K562 (cell line): ENCODE data around the gene KLHL12. TPM values are rescaled to one million over a fixed set of nuclear protein-coding genes. Genes with fewer than 3 reads are reported as not detected.

ENCODE experiments used
- ATAC-seq: fragments of 200-7000 bp; cut with Tn5 transposase; 3 replicates; pipeline ENCODE4 v1.9.1; 2020; ENCODE audit warnings: moderate library complexity
- BruUV-seq: library from RNA; stranded (reverse); fragments of 400-500 nt; replicated peaks from 2 replicates; lab custom pipeline; 2021; lab: Mats Ljungman, UMichigan
- CTCF ChIA-PET: fragments of 300-600 bp; formaldehyde crosslinking; extraction: SDS; loops from one replicate; lab custom pipeline; 2021; ENCODE audit warnings: low intra/inter-chr PET ratio; lab: Yijun Ruan, JAX
- POLR2A ChIA-PET: fragments of 300-600, 350-650 bp; sonication (Branson Sonifier 250); formaldehyde crosslinking; extraction: SDS; loops from one replicate; lab custom pipeline; 2021; ENCODE audit warnings: antibody characterized with exemption, inconsistent platforms; lab: Yijun Ruan, JAX
- DNase-seq, 4 experiments: peaks; one replicate each; pipeline versions ENCODE4 v3.0.0 to v3.0.0-alpha.2; 2011 to 2018; ENCODE audit warnings: low spot score in 3 of 4, mixed read lengths in 3 of 4; ENCODE audit errors: extremely low read depth in 1 of 4
- FAIRE-seq: peaks from 2 replicates; lab custom pipeline; 2011; peaks lifted over from hg19 to GRCh38; lab: Jason Lieb, UNC
- H2AFZ ChIP-seq: 2 replicates; pipeline ENCODE4 v1.6.0; 2011; ENCODE audit warnings: low read depth, low read length, control low read depth, inconsistent platforms
- H3K27ac ChIP-seq: fragments of 200-600 bp; 3 replicates; pipeline ENCODE4 v1.8.0; 2011; ENCODE audit warnings: low read depth, mild to moderate bottlenecking, control low read depth, inconsistent platforms, low read length, moderate library complexity, mixed read lengths; ENCODE audit errors: extremely low read depth
- H3K27me3 ChIP-seq, 2 experiments: fragments of 300-600 bp in 1 of 2; 2 replicates in 1 of 2; 3 replicates in 1 of 2; pipeline versions ENCODE4 v1.6.0 to v1.8.0; 2011; ENCODE audit warnings: inconsistent platforms in 2 of 2, low read length in 2 of 2, mild to moderate bottlenecking in 1 of 2, mixed read lengths in 1 of 2, moderate library complexity in 1 of 2; ENCODE audit not compliant: control insufficient read depth in 2 of 2, insufficient read depth in 2 of 2
- H3K36me3 ChIP-seq: fragments of 300-600 bp; 3 replicates; pipeline ENCODE4 v1.8.0; 2011; ENCODE audit warnings: mild to moderate bottlenecking, low read length, inconsistent platforms; ENCODE audit not compliant: control insufficient read depth, insufficient read depth
- H3K4me1 ChIP-seq, 2 experiments: fragments of 200-600 bp in 1 of 2; replicated peaks in 1 of 2; 2 replicates in 1 of 2; 3 replicates in 1 of 2; pipeline versions ENCODE4 v1.5.1 to v1.8.0; 2011; ENCODE audit warnings: inconsistent platforms in 2 of 2, low read length in 2 of 2, mild to moderate bottlenecking in 1 of 2, mixed read lengths in 1 of 2, moderate library complexity in 1 of 2; ENCODE audit not compliant: control insufficient read depth in 2 of 2, insufficient read depth in 2 of 2
- H3K4me2 ChIP-seq: 2 replicates; pipeline ENCODE4 v1.6.1; 2011; ENCODE audit warnings: low read length, control low read depth, inconsistent platforms, mixed read lengths; ENCODE audit not compliant: insufficient read depth
- H3K4me3 ChIP-seq: fragments of 200-600 bp; sonication (generic), shearing (Covaris generic); 2 replicates; pipeline ENCODE4 v1.5.1; 2016; ENCODE audit warnings: control low read depth, inconsistent platforms
- H3K79me2 ChIP-seq: fragments of 200-600 bp; 3 replicates; pipeline ENCODE4 v1.8.0; 2011; ENCODE audit warnings: low read length, inconsistent platforms; ENCODE audit not compliant: control insufficient read depth, insufficient read depth
- H3K9ac ChIP-seq, 2 experiments: 2 replicates each; pipeline versions ENCODE4 v1.6.0 to v1.6.1; 2011; ENCODE audit warnings: low read depth in 2 of 2, low read length in 2 of 2, control low read depth in 1 of 2, inconsistent platforms in 1 of 2, mild to moderate bottlenecking in 1 of 2, mixed read lengths in 1 of 2; ENCODE audit not compliant: insufficient read depth in 1 of 2
- H3K9me1 ChIP-seq: one replicate; pipeline ENCODE4 v1.6.0; 2011; ENCODE audit warnings: inconsistent platforms, mild to moderate bottlenecking, low read length, moderate library complexity; ENCODE audit not compliant: control insufficient read depth, insufficient read depth
- H3K9me3 ChIP-seq: replicated peaks from 2 replicates; pipeline ENCODE4 v1.5.1; 2011; ENCODE audit warnings: low read depth, low read length, inconsistent platforms; ENCODE audit not compliant: control insufficient read depth, insufficient read depth
- H4K20me1 ChIP-seq: replicated peaks from 2 replicates; pipeline ENCODE4 v1.6.1; 2011; ENCODE audit warnings: low read length, inconsistent platforms, mixed read lengths; ENCODE audit not compliant: control insufficient read depth, insufficient read depth
- BRCA1 ChIP-seq, 2 experiments: fragments of 450-650 bp in 1 of 2; sonication (generic) in 1 of 2; formaldehyde crosslinking in 1 of 2; IDR thresholded peaks; 2 replicates each; pipeline versions ENCODE4 v1.5.0 to v1.6.1; 2017 to 2020; ENCODE audit warnings: mild to moderate bottlenecking in 1 of 2, missing genetic modification reagents in 1 of 2
- CTCF ChIP-seq, 3 experiments: IDR thresholded peaks in 2 of 3; conservative IDR thresholded peaks in 1 of 3; 2 replicates each; pipeline ENCODE4 v1.5.1; 2011 to 2012; ENCODE audit warnings: low read length in 3 of 3, mild to moderate bottlenecking in 3 of 3, control low read depth in 2 of 3, improper control_type of control experiment in 1 of 3, inconsistent platforms in 1 of 3, low read depth in 1 of 3, mixed read lengths in 1 of 3, moderate library complexity in 1 of 3; ENCODE audit not compliant: insufficient read depth in 2 of 3
- ETV6 ChIP-seq, 3 experiments: fragments of 150-350 bp in 1 of 3; sonication (generic) in 1 of 3; formaldehyde crosslinking in 1 of 3; IDR thresholded peaks; 2 replicates each; pipeline versions ENCODE4 v1.6.1 to v1.8.0; 2014 to 2022; ENCODE audit warnings: borderline replicate concordance in 2 of 3, low read depth in 2 of 3, antibody characterized with exemption in 1 of 3, low read length in 1 of 3, mild to moderate bottlenecking in 1 of 3, missing genetic modification reagents in 1 of 3
- FIP1L1 ChIP-seq: fragments of 200-400 bp; formaldehyde crosslinking; IDR thresholded peaks from 2 replicates; pipeline ENCODE4 v1.6.1; 2018; ENCODE audit warnings: mild to moderate bottlenecking, low read depth, low read length; ENCODE audit not compliant: poor library complexity, severe bottlenecking
- KDM2B ChIP-seq: fragments of 250-450 bp; sonication (Bioruptor Pico); IDR thresholded peaks from 2 replicates; pipeline ENCODE4 v1.8.0; 2021; ENCODE audit warnings: mild to moderate bottlenecking, moderate library complexity
- MBD2 ChIP-seq: sonication (generic); IDR thresholded peaks from 2 replicates; pipeline ENCODE4 v1.6.1; 2016; ENCODE audit warnings: low read depth, borderline replicate concordance
- NELFE ChIP-seq: IDR thresholded peaks from 2 replicates; pipeline ENCODE4 v1.6.1; 2011; ENCODE audit warnings: mild to moderate bottlenecking; ENCODE audit not compliant: insufficient read depth, insufficient read length
- NFYB ChIP-seq: IDR thresholded peaks from 2 replicates; pipeline ENCODE4 v1.6.1; 2011; ENCODE audit warnings: mild to moderate bottlenecking, moderate library complexity; ENCODE audit not compliant: insufficient read length; ENCODE audit errors: extremely low read depth
- NR2F6 ChIP-seq: fragments of 450-650 bp; formaldehyde crosslinking; IDR thresholded peaks from 2 replicates; pipeline ENCODE4 v1.4.0; 2020; ENCODE audit warnings: mild to moderate bottlenecking
- RBM22 ChIP-seq: fragments of 200-400 bp; formaldehyde crosslinking; IDR thresholded peaks from 2 replicates; pipeline ENCODE4 v1.6.1; 2018; ENCODE audit warnings: low read length, low read depth; ENCODE audit not compliant: poor library complexity, severe bottlenecking
- RBM39 ChIP-seq: fragments of 200-400 bp; formaldehyde crosslinking; optimal IDR thresholded peaks from 2 replicates; pipeline ENCODE3; 2018; ENCODE audit warnings: low read depth, low read length
- ZNF212 ChIP-seq: fragments of 450-650 bp; formaldehyde crosslinking; IDR thresholded peaks from 2 replicates; pipeline ENCODE4 v1.4.0; 2020; ENCODE audit warnings: mild to moderate bottlenecking
- WGBS: fragments of 100-300 bp; shearing (Covaris generic); methylation state at CpG from one replicate; pipeline ENCODE4 v1.1.6; 2016; ENCODE audit warnings: low coverage, mixed read lengths; ENCODE audit not compliant: insufficient coverage; ENCODE audit errors: missing lambda C conversion rate; 5-methylcytosine and 5-hydroxymethylcytosine counted together
- in situ Hi-C: fragments of 300-500 bp; cut with MboI; formaldehyde crosslinking; loops from 4 replicates; pipeline ENCODE4 v1.15.0; 2018; ENCODE audit warnings: inconsistent platforms, mixed read lengths
- intact Hi-C: fragments of 100-400 bp; cut with micrococcal nuclease; formaldehyde crosslinking; loops from 2 replicates; pipeline ENCODE4 v1.14.2; 2022
- polyA plus RNA-seq, 8 experiments: library from polyadenylated mRNA; depleted of rRNA in 4 of 8; stranded (reverse) in 5 of 8; unstranded in 3 of 8; fragments of >200 nt; fragmentation: Nextera tagmentation in 2 of 8; fragmentation: Illumina TruSeq in 1 of 8; extraction: Ambion mirVana in 2 of 8; extraction: Trizol in 1 of 8; gene quantifications; 2 replicates each; pipeline versions ENCODE4 v1.2.1 to v1.2.3, GENCODE V29; 2011 to 2014; ENCODE audit warnings: inconsistent platforms in 1 of 8, missing spikeins in 1 of 8
- total RNA-seq, 7 experiments: library from RNA; depleted of rRNA in 6 of 7; stranded (reverse); fragments of >200 nt in 6 of 7; fragmentation: Illumina TruSeq in 2 of 7; extraction: Trizol in 2 of 7; gene quantifications; 2 replicates each; pipeline versions ENCODE4 v1.2.1 to v1.2.3, GENCODE V29; 2011 to 2021; ENCODE audit warnings: low replicate concordance in 1 of 7
- TF ChIP-seq, protein P1 (sequence below): fragments of 250-450 bp; sonication (Bioruptor Pico); IDR thresholded peaks from 2 replicates; pipeline ENCODE4 v1.8.0; 2021; ENCODE audit warnings: borderline replicate concordance, mild to moderate bottlenecking, moderate library complexity; ENCODE audit not compliant: poor library complexity, severe bottlenecking
- TF ChIP-seq, protein P2 (sequence below): sonication (generic); formaldehyde crosslinking; IDR thresholded peaks from 2 replicates; pipeline ENCODE4 v1.8.1; 2023; ENCODE audit warnings: mild to moderate bottlenecking, missing genetic modification reagents
- TF ChIP-seq, protein P3 (sequence below): fragments of 450-650 bp; conservative IDR thresholded peaks from 2 replicates; pipeline ENCODE4 v1.6.1; 2016; ENCODE audit warnings: missing genetic modification characterization, low read depth, mild to moderate bottlenecking, missing compliant biosample characterization, moderate library complexity

The KLHL12 gene
- total and polyA plus RNA-seq, 9 of the 15 experiments (the other 6 are each of a cell fraction or from before 2014, with no cell fraction given), result 23.1 to 85.1 (median 35.0) TPM

- POLR2A ChIA-PET, result interaction anchor here (0.6 to 2.4 kb wide), 8 partner anchors 8 to 218 kb away, joined by 3 to 11 read pairs (median 4); no protein-coding TSS in a partner anchor
- H3K9me3 ChIP-seq, result no peaks in the 10 kb centered on the region
- WGBS, result 2% methylated on average over 44 of the region's 44 CpGs
- peak; percentile 98 for ATAC-seq
- no peaks in the 10 kb centered on the region for H3K9me1 ChIP-seq
- peaks cover 0 to 19% of the 10 kb centered on the region in 2 experiments; a peak in 4 of 5 replicates for H3K4me1 ChIP-seq
- CTCF ChIA-PET, result no interaction called here
- FAIRE-seq, result peak; percentile 69
- peak overlapping the region; percentile 85 for H3K4me2 ChIP-seq
- DNase-seq, result peak; percentile 93 to 99 (median 98)
- no peaks in the 10 kb centered on the region for H3K79me2 ChIP-seq
- intact Hi-C loops (no loop called here), in situ Hi-C loops (no loop called here)
- no peak overlapping the region for H3K27ac ChIP-seq
- H4K20me1 ChIP-seq, result no peaks in the 10 kb centered on the region
- H2AFZ ChIP-seq, result peak overlapping the region; percentile 96
- peak overlapping the region in 1 of 2 experiments; percentile 95; a peak in 2 of 4 replicates for H3K9ac ChIP-seq
- TSS peak; percentile 91 for BruUV-seq
- H3K27me3 ChIP-seq, result peaks cover 2 to 5% of the 10 kb centered on the region in 2 experiments; a peak in 3 of 5 replicates
- H3K4me3 ChIP-seq, result peak overlapping the region; percentile 53
- no peaks in the 10 kb centered on the region for H3K36me3 ChIP-seq
- TF ChIP-seq RBM39 (no peak), ZNF212 (CRISPR knock-in tag) (no peak), NFYB (peak; percentile 98), ETV6 (IDR thresholded peaks at IDR 0.05; ENCODE audit: borderline replicate concordance in 1 of 2, low read depth in 2 of 2, low read length in 1 of 2) (no peak), ETV6 (CRISPR knock-in tag; IDR thresholded peaks at IDR 0.05; ENCODE audit: borderline replicate concordance) (no peak), NELFE (no peak), NR2F6 (CRISPR knock-in tag) (no peak), RBM22 (no peak), FIP1L1 (peak; percentile 18), MBD2 (peak; percentile 94), BRCA1 (IDR thresholded peaks at IDR 0.05) (no peak), BRCA1 (CRISPR knock-in tag; IDR thresholded peaks at IDR 0.05) (no peak), KDM2B (CRISPR knock-in tag) (0 out of 2 replicates have a peak, but pooled peaks have one; percentile 2), CTCF (IDR thresholded peaks at IDR 0.05 in 2 of 3, conservative IDR thresholded peaks at IDR 0.05 in 1 of 3; ENCODE audit: insufficient read depth in 2 of 3, low read depth in 1 of 3, low read length in 3 of 3) (no peak)
- TF ChIP-seq, protein P1, sequence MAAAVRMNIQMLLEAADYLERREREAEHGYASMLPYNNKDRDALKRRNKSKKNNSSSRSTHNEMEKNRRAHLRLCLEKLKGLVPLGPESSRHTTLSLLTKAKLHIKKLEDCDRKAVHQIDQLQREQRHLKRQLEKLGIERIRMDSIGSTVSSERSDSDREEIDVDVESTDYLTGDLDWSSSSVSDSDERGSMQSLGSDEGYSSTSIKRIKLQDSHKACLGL (CRISPR knock-in tag), result no peak
- TF ChIP-seq, protein P2, sequence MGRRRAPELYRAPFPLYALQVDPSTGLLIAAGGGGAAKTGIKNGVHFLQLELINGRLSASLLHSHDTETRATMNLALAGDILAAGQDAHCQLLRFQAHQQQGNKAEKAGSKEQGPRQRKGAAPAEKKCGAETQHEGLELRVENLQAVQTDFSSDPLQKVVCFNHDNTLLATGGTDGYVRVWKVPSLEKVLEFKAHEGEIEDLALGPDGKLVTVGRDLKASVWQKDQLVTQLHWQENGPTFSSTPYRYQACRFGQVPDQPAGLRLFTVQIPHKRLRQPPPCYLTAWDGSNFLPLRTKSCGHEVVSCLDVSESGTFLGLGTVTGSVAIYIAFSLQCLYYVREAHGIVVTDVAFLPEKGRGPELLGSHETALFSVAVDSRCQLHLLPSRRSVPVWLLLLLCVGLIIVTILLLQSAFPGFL (CRISPR knock-in tag), result no peak
- TF ChIP-seq, protein P3, sequence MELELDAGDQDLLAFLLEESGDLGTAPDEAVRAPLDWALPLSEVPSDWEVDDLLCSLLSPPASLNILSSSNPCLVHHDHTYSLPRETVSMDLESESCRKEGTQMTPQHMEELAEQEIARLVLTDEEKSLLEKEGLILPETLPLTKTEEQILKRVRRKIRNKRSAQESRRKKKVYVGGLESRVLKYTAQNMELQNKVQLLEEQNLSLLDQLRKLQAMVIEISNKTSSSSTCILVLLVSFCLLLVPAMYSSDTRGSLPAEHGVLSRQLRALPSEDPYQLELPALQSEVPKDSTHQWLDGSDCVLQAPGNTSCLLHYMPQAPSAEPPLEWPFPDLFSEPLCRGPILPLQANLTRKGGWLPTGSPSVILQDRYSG (tag), result no peak
Measured at GRCh38 chr1:202861420-202862132, 65.5 kb downstream of the KLHL12 start.
